HepG2 (cell line): ENCODE data around the gene DBNDD2.

Experiments used
- FOXK1 ChIP-seq: sonication (generic); formaldehyde crosslinking; IDR thresholded peaks from 2 replicates; pipeline ENCODE4 v1.4.0; 2020; ENCODE audit warnings: low read depth, missing genetic modification reagents, borderline replicate concordance
- KAT7 ChIP-seq: IDR thresholded peaks from 2 replicates; pipeline ENCODE4 v1.6.1; 2018; ENCODE audit warnings: borderline replicate concordance, missing compliant biosample characterization
- MAFG ChIP-seq: sonication (generic); formaldehyde crosslinking; IDR thresholded peaks from 2 replicates; pipeline ENCODE4 v1.5.1; 2020; ENCODE audit warnings: mild to moderate bottlenecking, missing genetic modification reagents
- POLR2A ChIP-seq, 2 experiments: IDR thresholded peaks; 2 replicates each; pipeline ENCODE4 v1.6.1; 2011; ENCODE audit warnings: low read depth in 2 of 2, low read length in 2 of 2, mild to moderate bottlenecking in 1 of 2, moderate library complexity in 1 of 2; ENCODE audit not compliant: insufficient read depth in 1 of 2
- PRPF4 ChIP-seq: fragments of 200-400 bp; formaldehyde crosslinking; IDR thresholded peaks from 2 replicates; pipeline ENCODE4 v1.6.1; 2016; ENCODE audit warnings: low read length, low read depth; ENCODE audit not compliant: poor library complexity, severe bottlenecking
- RBM39 ChIP-seq: fragments of 200-400 bp; formaldehyde crosslinking; IDR thresholded peaks from one replicate; pipeline ENCODE4 v1.6.1; 2018; ENCODE audit warnings: antibody characterized with exemption, mild to moderate bottlenecking, low read depth, low read length; ENCODE audit not compliant: poor library complexity, severe bottlenecking
- YY1 ChIP-seq: IDR thresholded peaks from 2 replicates; pipeline ENCODE4 v1.6.1; 2011; ENCODE audit warnings: low read length, low read depth, moderate library complexity, mild to moderate bottlenecking; ENCODE audit not compliant: insufficient read depth, insufficient replicate concordance
- ZNF24 ChIP-seq: fragments of 450-650 bp; IDR thresholded peaks from 2 replicates; pipeline ENCODE4 v1.6.1; 2017; ENCODE audit warnings: antibody characterized with exemption, mild to moderate bottlenecking
- TF ChIP-seq, protein P1 (sequence below): sonication (generic); formaldehyde crosslinking; IDR thresholded peaks from 2 replicates; pipeline ENCODE4 v1.4.0; 2020; ENCODE audit warnings: missing genetic modification reagents
- TF ChIP-seq, protein P2 (sequence below): sonication (generic); formaldehyde crosslinking; IDR thresholded peaks from 2 replicates; pipeline ENCODE4 v1.5.0; 2020; ENCODE audit warnings: mild to moderate bottlenecking, missing genetic modification reagents, moderate library complexity
- TF ChIP-seq, protein P3 (sequence below): sonication (generic); formaldehyde crosslinking; IDR thresholded peaks from 2 replicates; pipeline ENCODE4 v1.8.0; 2022; ENCODE audit warnings: mild to moderate bottlenecking, missing genetic modification reagents; ENCODE audit not compliant: insufficient replicate concordance
- TF ChIP-seq, protein P4 (sequence below): sonication (generic); formaldehyde crosslinking; IDR thresholded peaks from 2 replicates; pipeline ENCODE4 v1.4.0; 2020; ENCODE audit warnings: missing genetic modification reagents

DNA sequence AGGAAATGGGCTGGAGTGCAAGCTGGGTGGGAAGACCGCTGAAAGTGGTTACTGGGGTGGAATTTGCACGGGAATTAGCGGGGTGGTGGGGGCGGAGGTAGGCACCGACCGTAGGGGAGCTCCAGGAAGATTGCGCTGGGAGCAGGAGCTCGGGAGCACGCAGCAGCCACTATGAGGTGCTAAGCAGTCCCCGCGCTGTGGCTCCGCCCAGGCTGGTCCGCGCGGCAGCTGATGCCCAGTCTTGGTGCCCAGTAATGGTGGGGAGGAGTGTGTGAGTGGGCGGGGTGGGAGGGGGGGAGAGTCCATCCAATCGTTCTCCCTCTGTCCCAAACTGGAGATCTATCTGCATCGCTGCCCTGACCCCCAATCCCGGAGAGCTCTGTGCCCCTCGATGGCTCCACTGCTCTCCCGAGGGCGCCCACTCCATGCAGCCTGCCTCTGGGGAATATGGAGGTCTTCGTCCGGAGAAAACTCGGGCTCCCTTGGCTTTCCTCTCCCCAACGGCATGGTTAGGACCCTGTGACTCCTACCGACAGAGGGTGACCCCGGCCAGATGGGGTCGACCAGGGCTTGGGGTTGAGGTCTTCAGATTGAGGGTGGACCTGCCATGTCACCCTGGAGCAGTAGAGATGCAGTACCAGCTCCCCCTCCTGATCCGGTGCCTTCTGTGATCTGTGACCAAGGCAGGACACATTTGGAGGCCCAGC, 35.3 kb upstream of the DBNDD2 start:
- no peak for TF ChIP-seq MAFG
- TF ChIP-seq, protein P1, sequence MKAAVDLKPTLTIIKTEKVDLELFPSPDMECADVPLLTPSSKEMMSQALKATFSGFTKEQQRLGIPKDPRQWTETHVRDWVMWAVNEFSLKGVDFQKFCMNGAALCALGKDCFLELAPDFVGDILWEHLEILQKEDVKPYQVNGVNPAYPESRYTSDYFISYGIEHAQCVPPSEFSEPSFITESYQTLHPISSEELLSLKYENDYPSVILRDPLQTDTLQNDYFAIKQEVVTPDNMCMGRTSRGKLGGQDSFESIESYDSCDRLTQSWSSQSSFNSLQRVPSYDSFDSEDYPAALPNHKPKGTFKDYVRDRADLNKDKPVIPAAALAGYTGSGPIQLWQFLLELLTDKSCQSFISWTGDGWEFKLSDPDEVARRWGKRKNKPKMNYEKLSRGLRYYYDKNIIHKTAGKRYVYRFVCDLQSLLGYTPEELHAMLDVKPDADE = no peak
- no peak for TF ChIP-seq RBM39
- no peak for TF ChIP-seq YY1
- TF ChIP-seq, protein P2, sequence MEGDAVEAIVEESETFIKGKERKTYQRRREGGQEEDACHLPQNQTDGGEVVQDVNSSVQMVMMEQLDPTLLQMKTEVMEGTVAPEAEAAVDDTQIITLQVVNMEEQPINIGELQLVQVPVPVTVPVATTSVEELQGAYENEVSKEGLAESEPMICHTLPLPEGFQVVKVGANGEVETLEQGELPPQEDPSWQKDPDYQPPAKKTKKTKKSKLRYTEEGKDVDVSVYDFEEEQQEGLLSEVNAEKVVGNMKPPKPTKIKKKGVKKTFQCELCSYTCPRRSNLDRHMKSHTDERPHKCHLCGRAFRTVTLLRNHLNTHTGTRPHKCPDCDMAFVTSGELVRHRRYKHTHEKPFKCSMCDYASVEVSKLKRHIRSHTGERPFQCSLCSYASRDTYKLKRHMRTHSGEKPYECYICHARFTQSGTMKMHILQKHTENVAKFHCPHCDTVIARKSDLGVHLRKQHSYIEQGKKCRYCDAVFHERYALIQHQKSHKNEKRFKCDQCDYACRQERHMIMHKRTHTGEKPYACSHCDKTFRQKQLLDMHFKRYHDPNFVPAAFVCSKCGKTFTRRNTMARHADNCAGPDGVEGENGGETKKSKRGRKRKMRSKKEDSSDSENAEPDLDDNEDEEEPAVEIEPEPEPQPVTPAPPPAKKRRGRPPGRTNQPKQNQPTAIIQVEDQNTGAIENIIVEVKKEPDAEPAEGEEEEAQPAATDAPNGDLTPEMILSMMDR = no peak
- TF ChIP-seq, protein P3, sequence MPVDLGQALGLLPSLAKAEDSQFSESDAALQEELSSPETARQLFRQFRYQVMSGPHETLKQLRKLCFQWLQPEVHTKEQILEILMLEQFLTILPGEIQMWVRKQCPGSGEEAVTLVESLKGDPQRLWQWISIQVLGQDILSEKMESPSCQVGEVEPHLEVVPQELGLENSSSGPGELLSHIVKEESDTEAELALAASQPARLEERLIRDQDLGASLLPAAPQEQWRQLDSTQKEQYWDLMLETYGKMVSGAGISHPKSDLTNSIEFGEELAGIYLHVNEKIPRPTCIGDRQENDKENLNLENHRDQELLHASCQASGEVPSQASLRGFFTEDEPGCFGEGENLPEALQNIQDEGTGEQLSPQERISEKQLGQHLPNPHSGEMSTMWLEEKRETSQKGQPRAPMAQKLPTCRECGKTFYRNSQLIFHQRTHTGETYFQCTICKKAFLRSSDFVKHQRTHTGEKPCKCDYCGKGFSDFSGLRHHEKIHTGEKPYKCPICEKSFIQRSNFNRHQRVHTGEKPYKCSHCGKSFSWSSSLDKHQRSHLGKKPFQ (CRISPR knock-in tag) = no peak
- TF ChIP-seq KAT7 (CRISPR knock-in tag) = no peak
- no peak for TF ChIP-seq PRPF4
- TF ChIP-seq ZNF24 = no peak
- TF ChIP-seq FOXK1 = no peak
- TF ChIP-seq, protein P4, sequence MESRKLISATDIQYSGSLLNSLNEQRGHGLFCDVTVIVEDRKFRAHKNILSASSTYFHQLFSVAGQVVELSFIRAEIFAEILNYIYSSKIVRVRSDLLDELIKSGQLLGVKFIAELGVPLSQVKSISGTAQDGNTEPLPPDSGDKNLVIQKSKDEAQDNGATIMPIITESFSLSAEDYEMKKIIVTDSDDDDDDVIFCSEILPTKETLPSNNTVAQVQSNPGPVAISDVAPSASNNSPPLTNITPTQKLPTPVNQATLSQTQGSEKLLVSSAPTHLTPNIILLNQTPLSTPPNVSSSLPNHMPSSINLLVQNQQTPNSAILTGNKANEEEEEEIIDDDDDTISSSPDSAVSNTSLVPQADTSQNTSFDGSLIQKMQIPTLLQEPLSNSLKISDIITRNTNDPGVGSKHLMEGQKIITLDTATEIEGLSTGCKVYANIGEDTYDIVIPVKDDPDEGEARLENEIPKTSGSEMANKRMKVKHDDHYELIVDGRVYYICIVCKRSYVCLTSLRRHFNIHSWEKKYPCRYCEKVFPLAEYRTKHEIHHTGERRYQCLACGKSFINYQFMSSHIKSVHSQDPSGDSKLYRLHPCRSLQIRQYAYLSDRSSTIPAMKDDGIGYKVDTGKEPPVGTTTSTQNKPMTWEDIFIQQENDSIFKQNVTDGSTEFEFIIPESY (CRISPR knock-in tag) = peak; percentile 46; the same call in 1 of the 2 replicates
- TF ChIP-seq POLR2A (IDR thresholded peaks at IDR 0.05; ENCODE audit: insufficient read depth in 1 of 2, low read depth in 2 of 2, low read length in 2 of 2) = no peak
